HL-60/S4 treated with retinoic acid at 250 ng/mL for 4 days and 3 days (cell line): ENCODE results near the gene PAH.

Experiments used
- in situ Hi-C: fragments of 300-500 bp; cut with MboI; formaldehyde crosslinking; loops from 2 replicates; pipeline ENCODE4 v1.7.0; 2022; ENCODE audit warnings: low sequenced_read_pairs

The PAH gene

DNA sequence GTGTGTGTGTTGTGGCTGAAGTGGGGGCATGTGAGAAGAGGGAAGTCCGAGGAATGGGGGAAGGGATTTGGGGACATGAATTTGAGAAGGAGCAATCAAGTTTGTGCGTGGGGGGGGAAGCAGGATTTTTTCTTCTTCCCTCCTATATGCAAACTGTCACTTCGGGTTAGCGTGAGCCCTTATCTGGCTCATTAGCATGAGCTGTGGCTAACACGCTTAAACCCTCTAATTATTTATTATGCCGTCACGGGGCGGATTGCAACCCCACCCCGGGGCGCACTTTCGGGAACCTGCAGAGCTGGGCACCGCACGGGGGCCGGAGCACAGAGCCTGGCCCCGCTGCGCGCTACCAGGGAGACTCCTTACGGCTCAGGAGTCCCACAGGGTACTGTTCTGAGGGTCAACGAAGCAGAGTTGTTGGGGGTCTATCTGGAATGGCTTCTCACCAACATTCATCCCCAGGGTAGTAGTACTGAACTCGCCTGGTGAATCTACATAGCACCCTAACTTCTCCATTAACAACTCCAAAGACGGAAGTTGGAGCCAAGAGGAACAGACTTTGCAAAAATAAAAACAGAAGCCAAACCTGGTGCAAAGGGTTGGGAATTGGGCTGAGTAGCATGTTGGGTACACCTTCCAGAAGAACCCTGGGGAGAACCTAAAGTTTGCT is 34.0 kb upstream of the PAH start:
- in situ Hi-C loops, result no loop called here

DNA sequence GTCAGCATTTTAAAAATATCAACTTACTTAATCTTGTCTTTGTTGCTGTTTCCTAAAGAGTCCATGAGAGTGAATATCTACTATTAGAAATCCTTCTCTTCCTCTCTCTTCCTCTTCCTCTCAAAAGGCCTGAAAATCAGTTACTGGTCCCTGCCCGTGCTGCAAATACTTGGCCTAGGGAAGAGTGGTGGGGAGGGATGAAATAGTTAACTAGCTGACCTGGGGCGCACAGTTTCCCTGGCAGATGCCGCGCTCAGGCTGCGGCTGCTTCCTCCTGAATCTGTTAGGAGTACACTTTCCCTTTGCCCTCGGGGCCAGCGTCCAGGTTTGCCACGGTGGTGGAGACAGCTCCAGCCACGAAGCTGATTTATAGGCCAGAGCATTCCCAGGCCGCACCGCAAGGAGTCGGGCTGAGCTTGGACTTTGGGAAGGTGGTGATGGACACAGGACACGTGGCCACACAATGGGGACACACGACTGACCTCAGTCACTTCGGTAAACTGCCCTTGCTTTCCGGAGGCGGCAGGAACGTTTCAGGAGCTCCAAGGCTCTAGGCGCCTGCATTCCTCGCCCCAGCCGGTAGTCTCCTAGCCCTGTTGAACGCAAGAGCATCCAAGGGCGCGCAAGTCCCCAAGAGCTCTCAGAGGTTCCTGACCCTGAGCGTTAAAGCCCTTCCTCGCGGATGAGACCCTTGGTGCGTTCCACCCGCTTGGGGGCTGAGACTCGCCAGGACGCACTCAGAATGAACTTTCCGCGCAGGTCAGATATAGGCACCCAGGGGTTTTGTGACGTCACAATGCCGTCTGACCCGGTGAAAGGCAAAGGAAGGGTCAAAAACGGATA is 33.3 kb upstream of the PAH start:
- in situ Hi-C loops, result no loop called here

DNA sequence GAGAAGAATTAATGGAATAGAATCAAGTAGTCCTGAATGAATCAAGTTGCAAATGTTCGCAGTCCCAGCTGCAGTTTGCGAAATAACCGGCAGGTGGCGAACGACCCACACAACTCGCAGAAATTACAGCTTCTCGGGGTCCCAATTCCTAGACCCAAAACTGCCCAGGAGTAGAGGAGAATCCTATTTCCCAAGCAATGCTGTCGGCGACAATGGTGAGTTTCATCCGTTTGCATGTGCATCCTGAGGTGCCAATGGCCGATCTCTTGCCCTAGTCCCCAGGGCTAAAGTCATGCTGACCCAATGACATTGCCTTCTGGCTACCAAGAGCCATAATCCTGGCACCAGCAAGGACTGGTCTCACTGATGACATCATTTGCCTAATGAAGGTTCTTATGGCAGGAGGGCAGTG is 31.9 kb upstream of the PAH start:
- in situ Hi-C loops, result loop anchor here (25.0 kb wide), 1 partner anchor 613 kb away; no protein-coding TSS in a partner anchor

DNA sequence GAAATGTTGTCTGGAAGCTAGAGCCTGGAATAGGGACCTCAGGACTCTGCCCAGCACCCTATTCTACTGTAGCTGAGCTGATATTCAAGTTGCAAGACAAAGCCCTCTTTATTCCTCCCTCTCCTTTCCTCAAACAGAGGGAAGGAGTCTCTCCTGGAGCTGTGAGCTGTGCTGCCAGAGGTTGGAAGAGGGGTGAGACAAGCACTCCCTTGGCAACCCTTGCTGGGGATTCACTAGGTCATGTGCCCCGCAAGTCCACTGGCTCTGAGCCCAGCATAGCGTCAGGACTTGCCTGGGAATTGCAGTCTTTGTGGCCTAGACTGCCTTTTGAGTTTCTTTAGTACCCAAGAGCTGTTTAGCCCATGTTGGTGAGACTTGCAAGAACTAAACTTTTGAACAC is 29.0 kb upstream of the PAH start:
- in situ Hi-C loops, result loop anchor here (25.0 kb wide), 1 partner anchor 616 kb away; no protein-coding TSS in a partner anchor

DNA sequence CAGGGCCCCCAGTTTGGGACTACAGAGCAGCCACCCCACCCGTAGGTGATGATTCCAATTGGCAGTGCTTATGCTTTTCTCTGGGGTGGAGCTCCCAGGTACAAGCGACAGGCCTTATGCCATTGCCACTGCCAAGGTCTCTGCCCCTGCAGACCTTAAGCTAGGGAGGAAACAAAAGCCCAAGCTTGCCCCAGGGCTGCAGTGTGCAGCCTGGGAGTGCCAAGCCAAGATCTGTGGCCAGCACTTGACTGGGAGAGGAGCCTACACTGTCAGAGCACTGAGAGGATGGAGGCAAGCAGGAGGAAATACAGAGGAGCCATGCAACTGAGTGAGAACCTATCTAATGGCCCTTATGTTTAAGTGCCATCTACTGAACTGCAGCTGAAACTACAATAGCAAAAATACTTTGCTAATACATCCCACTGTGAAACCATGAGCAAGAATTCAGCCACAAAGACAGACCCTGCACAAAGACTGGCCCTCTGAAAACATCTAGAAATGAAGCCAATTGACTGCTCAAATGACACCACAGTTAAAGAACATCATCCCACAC is 22.7 kb upstream of the PAH start:
- in situ Hi-C loops, result loop anchor here (25.0 kb wide), 1 partner anchor 623 kb away; no protein-coding TSS in a partner anchor

DNA sequence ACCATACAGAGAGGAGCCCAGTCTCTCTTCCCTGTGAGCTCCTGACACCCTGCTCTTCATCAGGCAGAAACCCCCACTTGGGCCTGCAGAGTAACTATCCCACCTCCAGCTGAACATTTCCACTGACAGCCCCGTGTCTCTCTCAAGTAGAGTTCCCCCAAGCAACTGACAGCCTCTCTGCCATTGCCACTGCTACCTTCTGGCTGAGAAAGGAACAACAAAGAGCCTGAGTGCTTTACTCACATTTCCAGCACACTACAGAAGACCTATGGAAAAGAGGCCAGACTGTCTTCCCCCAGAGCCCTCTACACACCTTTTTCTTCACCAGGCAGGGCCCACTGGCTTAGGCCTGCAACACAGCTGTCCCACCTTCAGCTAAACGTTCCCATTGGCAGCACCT is 22.0 kb upstream of the PAH start:
- in situ Hi-C loops, result loop anchor here (25.0 kb wide), 1 partner anchor 623 kb away; no protein-coding TSS in a partner anchor

DNA sequence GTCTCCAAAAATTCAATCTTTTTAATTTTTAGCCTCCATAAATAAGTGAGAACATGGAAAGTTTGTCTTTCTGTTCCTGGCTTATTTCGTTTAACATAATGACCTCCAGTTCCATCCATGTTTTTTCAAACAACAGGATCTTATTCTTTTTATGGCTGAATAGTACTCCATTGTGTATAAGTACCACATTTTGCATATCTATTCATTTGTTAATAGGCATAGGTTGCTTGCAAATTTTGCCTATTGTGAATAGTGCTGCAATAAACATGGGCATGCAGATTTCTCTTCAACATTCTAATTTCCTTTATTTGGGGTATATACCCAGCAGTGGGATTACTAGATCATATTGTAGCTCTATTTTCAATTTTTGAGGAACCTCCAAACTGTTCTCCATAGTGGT is 16.1 kb upstream of the PAH start:
- in situ Hi-C loops, result loop anchor here (25.0 kb wide), 1 partner anchor 629 kb away; no protein-coding TSS in a partner anchor

DNA sequence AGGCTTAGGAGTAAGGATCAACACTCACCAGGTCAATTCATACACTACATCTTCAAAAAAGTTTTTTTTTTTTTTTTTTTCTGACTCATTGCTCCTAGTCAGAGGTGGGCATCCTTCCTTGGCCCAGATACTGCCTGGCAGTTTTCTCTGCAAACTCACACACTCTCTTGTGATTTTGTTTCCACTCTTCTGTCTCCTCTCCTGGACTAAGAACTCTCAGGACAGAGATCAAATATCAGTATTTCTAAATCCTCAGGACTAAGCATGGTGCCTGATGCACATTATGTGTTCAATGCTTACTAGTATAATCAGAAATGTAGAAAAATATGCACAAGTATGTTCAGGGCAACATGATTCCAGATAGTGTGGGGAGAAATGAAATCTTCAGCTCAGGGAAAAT is 10.2 kb upstream of the PAH start:
- in situ Hi-C loops, result loop anchor here (25.0 kb wide), 1 partner anchor 635 kb away; no protein-coding TSS in a partner anchor

DNA sequence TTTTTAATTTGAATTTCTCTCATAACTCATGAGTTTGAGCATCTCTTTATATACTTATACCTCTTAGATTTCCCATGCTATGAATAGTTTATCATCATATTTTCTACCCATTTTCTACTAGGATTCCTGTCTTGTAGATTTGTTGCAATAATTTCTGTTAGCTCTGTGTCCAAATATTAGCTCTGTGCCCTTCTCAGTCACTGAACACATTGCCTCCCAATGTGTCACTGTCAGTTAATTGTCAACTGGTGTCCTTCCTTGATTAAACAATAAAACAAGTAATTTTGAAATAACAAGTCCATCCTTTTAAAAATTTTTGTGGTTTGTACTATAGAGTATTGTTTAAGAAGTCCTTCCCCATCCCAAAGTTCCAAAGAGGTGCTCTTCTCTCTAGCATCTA is 4.2 kb upstream of the PAH start:
- in situ Hi-C loops, result no loop called here

DNA sequence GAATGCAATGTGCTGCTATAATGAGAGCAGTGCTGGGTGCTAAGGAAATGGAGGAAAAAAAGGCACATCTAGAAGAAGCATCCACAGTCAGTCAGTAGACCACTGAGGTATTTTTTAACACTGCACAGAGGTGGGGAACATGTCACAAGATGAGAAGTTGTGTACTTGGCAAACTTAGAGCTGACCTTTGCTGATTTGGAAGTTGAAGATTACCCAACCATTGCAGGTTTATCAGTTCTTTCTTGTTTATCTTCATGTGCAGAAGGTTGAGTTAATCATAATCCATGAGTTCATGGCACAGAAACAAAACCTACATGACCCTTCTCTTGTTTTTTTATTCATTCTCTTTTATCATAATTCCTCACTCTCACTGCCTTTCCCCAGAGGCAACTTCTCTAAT is 3.2 kb upstream of the PAH start:
- in situ Hi-C loops, result no loop called here

DNA sequence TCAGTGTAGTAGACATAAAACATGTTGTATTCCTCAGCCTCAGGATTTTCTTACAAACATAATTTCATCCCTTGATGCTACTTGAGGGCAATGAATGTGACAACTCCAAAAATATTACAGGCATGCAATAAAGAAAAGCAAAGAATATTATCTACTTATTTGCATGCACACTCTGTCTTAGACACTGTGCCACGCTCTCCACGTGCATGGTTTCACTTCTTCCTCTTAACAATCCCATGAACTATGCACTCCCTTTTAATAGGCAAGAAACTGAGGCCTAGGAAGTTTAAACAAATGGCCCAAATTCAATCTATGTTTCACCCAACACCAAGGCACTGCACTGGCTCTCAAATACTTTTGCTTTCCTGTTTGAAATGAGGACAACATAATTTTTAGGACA is 1.8 kb upstream of the PAH start:
- in situ Hi-C loops, result no loop called here

DNA sequence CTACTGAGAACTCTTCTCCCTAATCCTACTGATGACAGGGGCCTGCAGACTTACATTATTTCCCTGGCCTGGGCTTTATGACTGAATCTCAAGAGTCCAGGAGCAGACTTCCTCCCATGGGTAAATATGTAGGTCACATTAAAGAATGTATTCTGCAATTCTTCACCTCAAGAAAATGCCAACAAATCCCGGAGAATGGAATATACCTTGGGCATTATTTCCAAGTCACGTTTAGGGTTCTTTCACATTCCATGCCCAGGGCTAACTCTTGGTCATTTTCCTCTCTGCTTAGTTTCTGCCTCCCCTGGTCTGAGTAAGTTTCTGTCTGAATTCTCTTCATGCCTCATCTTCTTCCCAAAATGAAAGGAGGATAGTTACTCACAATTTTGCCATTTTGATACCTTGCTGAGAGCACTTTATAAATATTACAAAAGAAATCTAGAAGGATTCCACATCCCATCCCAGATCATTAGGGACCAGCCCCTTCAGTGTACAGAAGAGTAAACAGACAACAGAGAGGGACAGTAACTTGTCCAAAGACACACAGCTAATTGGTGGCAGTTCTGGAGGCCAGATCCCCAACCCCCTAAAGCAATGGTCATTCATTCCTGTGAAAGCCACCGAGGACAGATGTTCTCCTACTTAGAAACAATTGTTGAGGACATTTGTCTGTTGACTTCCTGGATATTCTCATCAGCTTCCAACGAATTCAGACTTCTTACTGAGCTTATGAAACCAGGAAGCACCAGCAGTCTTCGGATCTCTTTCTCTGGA is 605 bp downstream of the PAH start:
- in situ Hi-C loops, result no loop called here

DNA sequence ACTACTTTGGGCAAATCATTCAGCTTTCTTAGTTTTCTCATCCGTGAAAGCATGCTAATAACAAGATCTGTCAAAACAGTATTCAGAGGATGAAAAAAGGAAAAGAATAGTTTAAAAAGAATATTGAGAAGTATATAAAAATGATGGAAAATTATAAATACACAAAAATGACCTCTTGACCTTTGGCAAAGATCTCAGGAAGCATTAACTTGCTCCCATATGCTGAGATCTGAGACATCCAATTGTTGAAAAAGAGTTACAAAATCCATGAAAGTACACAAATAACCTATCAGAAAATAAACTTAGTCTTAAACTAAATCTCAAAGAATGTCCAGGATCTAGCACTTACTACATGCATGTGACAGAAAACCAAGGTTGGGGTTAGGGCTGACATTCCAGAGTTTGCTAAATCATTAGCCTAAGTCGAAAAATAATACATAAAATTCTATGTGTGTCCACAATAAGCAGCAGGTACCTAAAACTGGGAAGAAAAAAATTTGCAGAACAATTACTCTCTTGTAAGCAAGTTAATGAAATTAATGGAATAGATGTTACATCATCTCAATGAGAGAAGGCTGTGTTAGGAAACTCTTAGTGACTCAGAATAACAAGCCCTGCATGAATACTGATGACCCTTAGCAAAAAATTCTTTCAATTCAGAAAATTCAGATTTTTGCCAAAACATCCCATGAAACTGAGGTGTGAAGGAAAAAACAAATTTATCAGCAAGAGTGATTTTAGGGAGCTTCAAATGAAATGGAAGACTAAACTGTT is 3.4 kb downstream of the PAH start:
- in situ Hi-C loops, result no loop called here

DNA sequence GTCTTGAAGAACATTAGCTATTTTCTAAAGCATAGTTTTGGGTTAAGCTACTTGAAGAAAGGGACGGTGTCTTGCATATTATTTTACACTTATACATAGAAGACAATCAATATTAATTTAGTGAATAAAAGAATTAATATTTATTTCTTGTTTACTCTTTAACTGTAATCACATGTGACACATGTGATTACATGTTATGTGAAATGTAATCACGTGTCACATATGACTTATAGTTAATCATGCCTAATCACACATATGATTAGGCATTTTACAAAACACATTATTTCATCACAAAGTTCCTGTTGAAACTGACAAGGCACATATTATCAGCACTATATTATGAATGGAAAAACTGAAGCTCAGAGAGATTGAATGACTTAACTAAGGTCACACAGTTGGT is 4.8 kb downstream of the PAH start:
- in situ Hi-C loops, result no loop called here

DNA sequence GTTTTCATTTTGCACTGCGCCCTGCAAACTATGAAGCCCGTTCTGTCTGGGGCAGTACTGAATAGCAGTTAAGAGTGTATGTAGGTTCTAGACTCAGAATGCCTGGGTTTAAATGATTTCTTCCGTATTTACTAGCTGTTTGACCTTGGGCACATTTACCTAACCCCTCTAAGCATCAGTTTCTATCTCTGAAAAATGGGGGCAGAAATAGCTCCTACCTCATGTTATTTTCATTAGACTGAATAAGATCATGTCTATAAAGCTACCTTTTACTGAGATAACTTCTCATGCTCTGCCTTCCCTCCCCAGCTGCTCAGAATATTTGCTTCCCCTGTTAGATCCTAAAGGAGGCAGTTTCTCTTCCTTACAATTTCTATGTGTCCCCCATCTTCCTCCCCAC is 5.7 kb downstream of the PAH start:
- in situ Hi-C loops, result no loop called here

DNA sequence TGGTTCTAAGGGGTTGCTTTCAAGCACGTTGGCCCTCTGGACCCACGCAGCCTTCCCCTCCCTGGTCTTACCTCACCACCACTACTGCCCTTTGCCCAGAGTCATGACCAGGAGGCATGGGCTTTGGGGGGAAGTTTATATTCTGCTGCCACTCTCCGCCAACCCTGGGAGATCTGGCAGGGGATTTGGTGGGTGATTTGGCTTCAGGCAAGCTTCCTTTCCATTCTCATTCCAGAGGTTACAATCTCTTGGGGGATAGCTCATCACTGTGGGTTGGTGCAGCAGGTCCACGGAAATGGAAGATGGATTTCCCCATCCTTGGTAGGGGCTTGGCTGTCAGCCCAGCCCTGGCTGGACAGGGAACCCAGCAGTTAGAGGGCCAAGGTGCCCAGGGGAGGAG is 6.3 kb downstream of the PAH start:
- in situ Hi-C loops, result no loop called here

DNA sequence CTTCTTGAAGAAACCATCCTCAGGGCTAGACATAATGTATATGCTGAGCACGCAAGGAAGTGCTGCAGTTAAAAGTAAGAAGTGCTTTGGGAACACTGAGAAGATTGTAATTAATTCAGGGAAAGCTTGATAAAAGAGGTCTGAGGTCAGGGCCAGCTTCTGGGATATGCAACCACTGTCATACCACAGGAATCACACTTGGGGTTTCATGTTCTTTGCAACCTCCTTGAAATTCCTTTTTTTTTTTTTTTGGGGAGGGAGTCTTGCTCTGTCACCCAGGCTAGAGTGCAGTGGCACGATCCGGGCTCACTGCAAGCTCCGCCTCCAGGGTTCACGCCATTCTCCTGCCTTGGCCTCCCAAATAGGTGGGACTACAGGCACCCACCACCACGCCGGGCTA is 6.9 kb downstream of the PAH start:
- in situ Hi-C loops, result no loop called here

DNA sequence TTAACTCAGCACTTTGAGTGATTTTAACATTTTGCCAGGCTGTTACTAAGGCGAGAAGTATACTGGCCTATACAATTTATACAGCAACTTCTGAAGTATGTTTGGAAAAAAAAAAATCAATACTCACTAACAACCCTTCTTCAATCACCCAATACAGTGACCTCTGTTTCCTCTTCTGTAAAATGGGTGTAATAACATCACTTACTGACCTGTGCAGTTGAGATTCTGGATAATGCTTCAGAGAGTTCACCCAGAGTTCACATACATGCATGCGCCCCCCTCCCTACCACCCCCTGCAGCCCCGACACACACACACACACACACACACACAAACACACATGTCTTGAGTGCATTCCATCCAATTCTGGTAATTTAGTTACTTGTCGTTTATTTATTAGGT is 9.1 kb downstream of the PAH start:
- in situ Hi-C loops, result no loop called here

DNA sequence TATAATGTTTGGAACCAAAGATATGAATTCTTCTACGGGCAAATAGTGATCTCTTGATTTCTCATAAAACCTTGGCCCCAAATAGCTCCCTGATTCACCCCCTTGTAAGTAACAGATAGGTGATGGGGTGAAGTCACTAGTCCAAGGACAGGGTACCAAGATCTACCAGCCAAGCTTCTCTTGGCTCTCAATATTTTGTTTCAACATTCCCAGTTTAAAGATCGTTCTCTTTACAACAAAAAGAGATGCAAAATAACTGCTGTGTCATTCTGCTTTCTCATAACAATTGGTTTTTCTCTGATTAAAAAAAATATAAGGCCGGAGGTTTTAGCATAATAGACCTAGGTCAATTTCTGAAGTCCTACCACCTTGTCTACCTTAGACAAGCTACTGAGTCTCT is 11.8 kb downstream of the PAH start:
- in situ Hi-C loops, result no loop called here

DNA sequence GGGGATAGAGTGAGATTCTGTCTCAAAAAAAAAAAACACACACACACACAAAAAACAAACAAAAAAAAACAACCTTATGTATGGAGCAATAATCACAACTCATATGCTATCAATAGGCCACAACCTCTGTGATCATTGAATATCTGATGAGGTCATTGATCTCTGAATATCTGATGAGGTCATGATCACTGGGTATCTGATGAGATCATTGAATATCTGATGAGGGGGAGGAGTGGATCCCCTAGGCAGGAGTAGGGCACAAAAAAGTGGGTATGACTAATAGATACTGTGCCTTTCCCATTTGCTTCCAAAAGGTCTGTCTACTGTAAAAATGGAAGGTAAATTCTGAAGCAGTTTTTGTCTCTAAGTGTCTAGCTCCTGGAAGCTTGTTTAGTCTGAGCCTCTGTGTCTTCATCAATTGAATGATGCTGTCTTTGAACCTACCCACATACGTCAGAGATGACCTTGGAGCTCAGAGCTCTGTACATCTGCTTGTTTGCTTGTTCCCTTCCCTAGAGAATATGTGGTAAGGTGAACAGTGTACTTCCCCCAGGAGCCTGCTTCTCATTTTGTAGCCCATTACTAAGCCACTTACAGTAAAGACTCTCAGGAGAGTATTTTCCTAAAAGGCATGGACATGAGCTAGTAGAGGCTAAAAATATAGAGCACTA is 13.6 kb downstream of the PAH start:
- in situ Hi-C loops, result no loop called here
